Esophagus squamous epithelium (tissue), 5 donors: ENCODE results near the gene C19orf12. TPM values are rescaled to one million over a fixed set of nuclear protein-coding genes. Genes with fewer than 3 reads are reported as not detected.

ENCODE experiments used
- DNase-seq: peaks from one replicate; lab custom pipeline; 2025; lab: John Stamatoyannopoulos, UW
- H3K27ac ChIP-seq, 4 donors: fragments of 200-600 bp; sonication (generic); one replicate each; pipeline ENCODE4 v1.5.1; 2016 to 2019; ENCODE audit warnings: mild to moderate bottlenecking in 1 of 4
- H3K27me3 ChIP-seq, 4 donors: fragments of 200-600 bp; sonication (generic); 1 replicate in 3 of 4; 2 replicates in 1 of 4; pipeline versions ENCODE4 v1.5.1 to v1.6.0; 2017 to 2021; ENCODE audit warnings: antibody characterized with exemption in 1 of 4
- H3K36me3 ChIP-seq, 3 donors: fragments of 200-600 bp; sonication (generic); one replicate each; pipeline ENCODE4 v1.5.1; 2016 to 2019
- H3K4me1 ChIP-seq, 3 donors: fragments of 200-600 bp; sonication (generic); one replicate each; pipeline ENCODE4 v1.5.1; 2017 to 2019
- H3K4me3 ChIP-seq, 4 donors: fragments of 200-600 bp; sonication (generic); 1 replicate in 3 of 4; 2 replicates in 1 of 4; pipeline ENCODE4 v1.5.1; 2016 to 2019; ENCODE audit warnings: mild to moderate bottlenecking in 2 of 4, moderate library complexity in 1 of 4
- H3K9me3 ChIP-seq, 3 donors: fragments of 200-600 bp; sonication (generic); one replicate each; pipeline ENCODE4 v1.5.1; 2016 to 2019
- CTCF ChIP-seq, 6 experiments: fragments of 450-650 bp in 4 of 6; fragments of 200-600 bp in 2 of 6; sonication (generic) in 2 of 6; IDR thresholded peaks; one replicate each; pipeline ENCODE4 v1.5.1; 2016 to 2019; ENCODE audit warnings: antibody characterized with exemption in 6 of 6, mild to moderate bottlenecking in 4 of 6, moderate library complexity in 4 of 6
- POLR2A ChIP-seq, 4 donors: fragments of 450-650 bp; IDR thresholded peaks; one replicate each; pipeline ENCODE4 v1.6.1; 2017; ENCODE audit warnings: antibody characterized with exemption in 4 of 4, mild to moderate bottlenecking in 4 of 4, moderate library complexity in 3 of 4
- WGBS, 2 donors: methylation state at CpG; one replicate each; pipeline ENCODE4 v1.1.5; 2018; 5-methylcytosine and 5-hydroxymethylcytosine counted together
- intact Hi-C: fragments of 100-400 bp; cut with DNase I; formaldehyde crosslinking; loops from one replicate; pipeline ENCODE4 v1.15.0; 2022
- total RNA-seq, 4 donors: library from RNA; depleted of rRNA; stranded (reverse); fragments of >200 nt; gene quantifications; one replicate each; pipeline ENCODE4 v1.1.0, GENCODE V29; 2016
- donor health status: DM: yes; HTN: yes; CAD: no.

The C19orf12 gene
- total RNA-seq, 4 donors from 2014 or later: 11.2 to 21.6 (median 18.3) TPM

- 82 to 87% methylated on average over 7 of the region's 7 CpGs for WGBS, 2 donors
- no peaks in the 10 kb centered on the region for H3K9me3 ChIP-seq
- no peak overlapping the region for H3K27ac ChIP-seq
- H3K4me3 ChIP-seq: no peak overlapping the region
- DNase-seq: no peak
- no peaks in the 10 kb centered on the region for H3K36me3 ChIP-seq
- H3K27me3 ChIP-seq: no peaks in the 10 kb centered on the region
- peaks cover 0 to 9% (median 0%) of the 10 kb centered on the region in 3 donors for H3K4me1 ChIP-seq
- TF ChIP-seq CTCF (IDR thresholded peaks at IDR 0.05) (no peak), POLR2A (IDR thresholded peaks at IDR 0.05) (no peak)
- intact Hi-C loops: no loop called here
These were observed 63.3 kb downstream of the C19orf12 start for GRCh38 chr19:29651622-29652394.

DNA sequence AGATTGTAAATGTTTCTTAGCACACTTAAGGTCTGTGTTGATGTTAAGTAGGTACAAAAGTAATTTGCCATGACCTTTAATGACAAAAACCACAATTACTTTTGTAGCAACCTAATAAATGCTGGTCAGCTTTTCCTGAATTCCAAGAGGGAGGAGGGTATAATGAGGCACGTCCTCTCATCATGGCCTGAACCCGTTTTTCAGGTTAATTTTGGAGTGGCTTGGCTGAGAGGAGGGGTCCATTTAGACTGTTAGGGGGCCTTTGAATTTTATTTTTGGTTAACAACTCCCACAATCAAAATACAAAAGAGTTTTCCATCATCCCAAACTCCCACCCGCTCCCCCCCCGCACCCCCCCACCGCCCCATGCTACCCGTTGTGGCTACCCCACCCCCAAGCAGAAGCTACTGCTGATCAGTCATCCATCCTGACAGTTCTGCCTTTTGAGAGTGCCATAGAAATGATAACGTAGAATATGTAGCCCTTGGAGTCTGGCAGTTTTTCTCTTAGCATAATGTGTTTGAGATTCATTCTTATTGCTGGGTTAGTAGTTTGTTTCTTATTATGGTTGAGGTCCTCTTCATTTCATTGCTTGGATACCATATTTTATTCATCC, 64.2 kb downstream of the C19orf12 start:
- 46 to 58% methylated on average over 5 to 7 of the region's 7 CpGs for WGBS, 2 donors
- no peak for TF ChIP-seq CTCF (IDR thresholded peaks at IDR 0.05)
- no peak for TF ChIP-seq POLR2A (IDR thresholded peaks at IDR 0.05)
- intact Hi-C loops: no loop called here
- Histone ChIP-seq H3K27ac (no peak overlapping the region), H3K4me3 (no peak overlapping the region), H3K9me3 (no peaks in the 10 kb centered on the region), H3K36me3 (no peaks in the 10 kb centered on the region), H3K27me3 (no peaks in the 10 kb centered on the region), H3K4me1 (peaks cover 0 to 19% (median 7%) of the 10 kb centered on the region in 3 donors)
- DNase-seq: no peak

Other genes starting within 250 kb of the C19orf12 start
- gene VSTM2B, start 189.3 kb downstream of the C19orf12 start, total RNA-seq: not detected
- 10 to 100 TPM; 46.3 to 56.5 (median 54.8) TPM for gene POP4, start 109.0 kb downstream of the C19orf12 start, total RNA-seq
- 10 to 100 TPM in 3 of 4 donors, 1 to 10 TPM in 1; 4.3 to 20.8 (median 17.1) TPM for gene PLEKHF1, start 49.8 kb downstream of the C19orf12 start, total RNA-seq
- 1 to 10 TPM; 3.2 to 9.4 (median 5.4) TPM for gene CCNE1, start 96.7 kb upstream of the C19orf12 start, total RNA-seq
- gene URI1, start 227.0 kb upstream of the C19orf12 start, total RNA-seq: 10 to 100 TPM; 19.3 to 68.3 (median 43.6) TPM